Neuron (in vitro differentiated cells): ENCODE measurements around the gene SCN4A.

Experiments
- H2AFZ ChIP-seq: one replicate; pipeline ENCODE4 v1.6.1; 2013; ENCODE audit warnings: low read depth, mild to moderate bottlenecking, inconsistent platforms, low read length, moderate library complexity
- H3K27me3 ChIP-seq: one replicate; pipeline ENCODE4 v1.6.1; 2013; ENCODE audit warnings: low read length; ENCODE audit not compliant: insufficient read depth
- H3K36me3 ChIP-seq: one replicate; pipeline ENCODE4 v1.6.1; 2013; ENCODE audit warnings: low read length; ENCODE audit not compliant: insufficient read depth
- H3K4me1 ChIP-seq: one replicate; pipeline ENCODE4 v1.6.1; 2013; ENCODE audit warnings: low read length; ENCODE audit not compliant: insufficient read depth
- H3K4me3 ChIP-seq: 2 replicates; pipeline ENCODE4 v1.5.1; 2013; ENCODE audit warnings: mild to moderate bottlenecking, low read length, moderate library complexity
- H3K9me3 ChIP-seq: one replicate; pipeline ENCODE4 v1.6.1; 2013; ENCODE audit warnings: low read length

The SCN4A gene

DNA sequence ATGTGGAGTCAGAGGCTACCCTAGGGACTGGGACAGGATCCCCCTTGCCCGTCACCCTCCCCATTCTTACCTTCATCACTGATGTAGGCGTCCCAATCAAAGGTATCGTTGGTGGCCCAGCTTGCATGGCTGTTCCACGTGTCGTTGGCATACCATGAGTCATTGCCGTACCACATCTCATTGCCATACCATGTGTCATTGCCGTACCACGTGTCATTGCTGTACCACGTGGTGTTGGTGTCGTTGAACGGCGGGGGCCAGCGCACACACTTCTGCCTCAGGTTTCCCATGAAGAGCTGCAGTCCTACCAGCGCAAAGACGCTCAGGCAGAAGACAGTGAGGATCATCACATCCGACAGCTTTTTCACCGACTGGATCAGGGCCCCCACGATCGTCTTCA, 4.8 kb downstream of the SCN4A start:
- no peaks in the 10 kb centered on the region for H3K4me1 ChIP-seq
- no peaks in the 10 kb centered on the region for H3K9me3 ChIP-seq
- H3K36me3 ChIP-seq = no peaks in the 10 kb centered on the region
- no peaks in the 10 kb centered on the region for H3K27me3 ChIP-seq
- H2AFZ ChIP-seq = no peak overlapping the region
- no peak overlapping the region for H3K4me3 ChIP-seq

DNA sequence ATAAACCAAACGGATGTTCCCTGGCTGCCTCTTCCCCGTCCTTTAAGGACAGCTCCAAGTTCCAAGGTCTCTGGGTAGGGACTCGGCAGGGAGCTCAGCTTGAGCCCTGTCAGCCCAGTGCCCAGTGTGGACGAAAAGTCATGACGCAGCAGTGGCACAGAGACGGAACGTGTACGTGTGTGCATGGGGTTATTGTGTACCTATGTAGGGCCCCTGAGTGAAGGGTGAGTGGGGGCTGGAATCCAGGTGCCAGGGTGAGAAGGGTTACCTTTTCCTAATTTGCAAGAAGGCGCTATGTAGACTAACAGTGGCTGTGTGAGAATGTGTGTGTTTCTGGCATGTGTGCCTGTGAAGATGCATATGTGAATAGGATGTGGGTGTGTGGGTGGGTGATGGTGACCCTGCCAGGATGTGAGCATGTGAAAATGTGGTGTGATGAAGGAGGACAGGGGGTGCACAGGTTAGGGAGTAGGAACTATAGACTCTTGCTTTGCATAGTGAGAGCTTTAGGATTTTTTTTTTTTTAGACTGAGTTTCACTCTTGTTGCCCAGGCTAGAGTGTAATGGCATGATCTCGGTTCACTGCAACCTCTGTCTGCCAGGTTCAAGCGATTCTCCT, 6.0 kb downstream of the SCN4A start:
- no peaks in the 10 kb centered on the region for H3K4me1 ChIP-seq
- H3K4me3 ChIP-seq = no peak overlapping the region
- no peaks in the 10 kb centered on the region for H3K9me3 ChIP-seq
- no peaks in the 10 kb centered on the region for H3K27me3 ChIP-seq
- no peaks in the 10 kb centered on the region for H3K36me3 ChIP-seq
- no peak overlapping the region for H2AFZ ChIP-seq

DNA sequence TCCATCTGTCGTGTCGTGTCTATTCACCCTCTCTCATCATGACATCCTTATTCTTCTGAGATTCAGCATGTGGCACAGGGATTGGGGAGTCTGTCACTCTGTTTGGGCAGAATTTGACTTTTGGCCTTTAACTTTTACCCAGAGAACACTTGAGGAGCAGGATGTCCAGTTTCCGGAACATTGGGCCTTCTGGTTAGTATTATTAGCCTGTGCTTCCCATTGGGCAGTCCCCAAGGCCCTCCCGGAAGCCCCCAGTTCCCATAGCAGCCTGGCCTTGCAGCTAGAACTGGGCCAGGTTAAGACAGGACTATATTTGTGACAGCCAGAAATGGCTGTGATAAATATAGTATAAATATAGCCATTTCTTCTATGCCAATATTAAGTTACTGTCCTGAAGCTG, 9.6 kb downstream of the SCN4A start:
- Histone ChIP-seq H2AFZ (no peak overlapping the region), H3K4me3 (no peak overlapping the region), H3K27me3 (peaks cover 15% of the 10 kb centered on the region), H3K4me1 (no peaks in the 10 kb centered on the region), H3K9me3 (no peaks in the 10 kb centered on the region), H3K36me3 (no peaks in the 10 kb centered on the region)

DNA sequence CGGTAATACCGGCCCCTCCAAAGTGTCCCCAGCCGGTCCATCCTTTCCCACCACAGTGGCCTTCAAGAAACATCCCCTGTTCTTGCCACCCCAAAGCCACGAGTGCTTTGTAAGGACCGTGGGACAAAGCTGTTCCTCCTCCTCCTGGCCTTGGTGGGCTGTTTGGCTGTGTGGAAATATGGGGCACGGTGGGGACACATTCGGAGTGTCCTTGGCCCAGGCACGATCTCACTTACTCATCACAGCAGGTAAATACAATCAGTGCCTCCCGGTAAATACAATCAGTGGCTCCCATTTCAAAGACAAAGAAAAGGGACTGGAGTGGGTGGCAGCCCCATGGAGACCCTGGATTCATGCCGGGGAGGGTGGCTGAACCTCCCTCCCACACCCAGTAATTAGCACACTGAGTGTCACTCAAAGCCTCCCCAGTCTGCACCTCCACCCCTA, 10.4 kb downstream of the SCN4A start:
- Histone ChIP-seq H2AFZ (no peak overlapping the region), H3K36me3 (no peaks in the 10 kb centered on the region), H3K4me3 (no peak overlapping the region), H3K4me1 (no peaks in the 10 kb centered on the region), H3K27me3 (peaks cover 15% of the 10 kb centered on the region), H3K9me3 (no peaks in the 10 kb centered on the region)

DNA sequence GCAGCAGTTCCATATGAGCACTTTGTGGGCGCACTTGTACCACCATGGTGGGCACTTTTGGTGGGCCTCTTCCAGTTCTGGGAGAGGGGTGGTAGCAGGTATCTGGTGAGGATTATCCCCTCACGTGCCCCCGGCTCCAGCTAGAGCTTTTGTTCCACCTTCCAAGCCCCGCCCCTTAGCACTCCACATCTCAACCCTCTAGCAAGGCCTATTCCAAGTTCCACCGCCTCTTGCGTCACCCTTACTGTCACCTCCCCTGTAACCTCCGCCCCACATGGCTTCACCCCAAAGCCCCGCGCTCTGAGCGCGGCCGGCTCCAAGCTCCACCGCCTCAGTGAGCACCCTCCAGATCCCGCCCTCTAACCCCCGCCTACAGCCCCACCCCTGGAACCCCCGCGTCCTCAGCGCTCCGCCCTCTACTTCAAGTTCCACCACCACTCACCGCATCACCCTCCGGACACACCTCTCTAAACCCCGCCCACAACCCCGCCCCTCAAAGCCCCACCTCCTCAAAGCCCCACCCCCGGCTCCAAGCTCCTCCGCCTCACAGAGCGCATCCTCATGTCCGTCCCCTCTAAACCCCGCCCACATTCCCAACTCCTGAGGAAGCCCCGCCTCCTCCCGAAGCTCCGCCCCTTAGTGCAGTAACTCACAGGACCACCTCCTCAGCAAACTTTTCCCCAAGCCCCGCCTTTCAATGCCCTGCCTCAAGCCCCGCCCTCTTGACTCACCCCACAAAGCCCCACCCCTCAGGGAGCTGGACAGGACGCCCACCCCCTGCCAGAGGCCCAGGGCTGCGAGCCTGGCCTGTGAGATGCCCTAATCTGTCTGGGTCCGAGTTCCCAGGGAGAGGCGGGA, 11.1 kb downstream of the SCN4A start:
- H3K9me3 ChIP-seq = no peaks in the 10 kb centered on the region
- peaks cover 15% of the 10 kb centered on the region for H3K27me3 ChIP-seq

DNA sequence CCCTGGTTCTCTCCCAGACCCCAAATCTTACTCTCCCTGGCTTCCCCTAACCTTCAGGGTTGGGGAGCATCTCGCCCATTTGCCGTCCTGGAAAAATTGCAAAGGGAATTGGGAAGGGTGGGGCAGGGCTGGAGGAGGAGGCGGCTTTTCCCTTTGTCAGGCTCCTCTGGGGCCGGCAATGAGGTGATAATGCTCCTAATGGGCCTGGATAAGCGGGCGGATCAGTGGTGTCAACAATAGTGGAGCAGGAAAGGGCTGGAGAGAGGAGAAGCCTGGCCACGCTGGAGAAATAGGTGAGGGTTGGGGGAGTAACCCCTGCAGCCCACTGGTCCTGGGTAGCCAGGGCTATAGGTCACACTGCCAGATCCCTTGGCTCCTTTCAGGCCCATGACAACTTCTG, 12.3 kb downstream of the SCN4A start:
- H2AFZ ChIP-seq = no peak overlapping the region
- no peaks in the 10 kb centered on the region for H3K9me3 ChIP-seq
- H3K27me3 ChIP-seq = peaks cover 15% of the 10 kb centered on the region
- H3K36me3 ChIP-seq = no peaks in the 10 kb centered on the region
- no peaks in the 10 kb centered on the region for H3K4me1 ChIP-seq
- H3K4me3 ChIP-seq = no peak overlapping the region

More for the DNA sequence above, 11.1 kb downstream of the SCN4A start:
- no peak overlapping the region for H3K4me3 ChIP-seq
- H3K36me3 ChIP-seq = no peaks in the 10 kb centered on the region
- no peaks in the 10 kb centered on the region for H3K4me1 ChIP-seq
- H2AFZ ChIP-seq = no peak overlapping the region

DNA sequence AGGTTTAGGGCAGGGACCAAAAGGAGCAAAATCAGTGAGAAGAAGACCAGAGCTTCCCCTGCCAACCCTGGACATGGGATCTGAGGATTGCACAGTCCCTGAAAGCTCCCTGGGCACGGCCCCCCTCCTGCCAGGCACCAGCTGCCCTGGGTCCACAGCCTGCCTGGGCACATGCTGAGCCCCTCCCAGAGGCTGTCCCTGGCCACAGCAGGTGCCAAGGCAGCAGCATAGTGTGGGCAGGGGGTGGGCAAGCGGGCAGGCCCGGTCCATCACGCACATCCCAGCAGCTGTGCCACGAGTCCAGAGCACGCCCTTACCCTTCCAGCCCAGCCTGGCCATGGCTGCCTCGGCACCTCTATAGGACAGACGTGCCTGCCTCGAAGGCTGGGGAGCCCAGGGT, 12.7 kb downstream of the SCN4A start:
- peaks cover 15% of the 10 kb centered on the region for H3K27me3 ChIP-seq
- H3K4me1 ChIP-seq = no peaks in the 10 kb centered on the region
- H3K9me3 ChIP-seq = no peaks in the 10 kb centered on the region
- no peak overlapping the region for H3K4me3 ChIP-seq
- H2AFZ ChIP-seq = no peak overlapping the region
- no peaks in the 10 kb centered on the region for H3K36me3 ChIP-seq

DNA sequence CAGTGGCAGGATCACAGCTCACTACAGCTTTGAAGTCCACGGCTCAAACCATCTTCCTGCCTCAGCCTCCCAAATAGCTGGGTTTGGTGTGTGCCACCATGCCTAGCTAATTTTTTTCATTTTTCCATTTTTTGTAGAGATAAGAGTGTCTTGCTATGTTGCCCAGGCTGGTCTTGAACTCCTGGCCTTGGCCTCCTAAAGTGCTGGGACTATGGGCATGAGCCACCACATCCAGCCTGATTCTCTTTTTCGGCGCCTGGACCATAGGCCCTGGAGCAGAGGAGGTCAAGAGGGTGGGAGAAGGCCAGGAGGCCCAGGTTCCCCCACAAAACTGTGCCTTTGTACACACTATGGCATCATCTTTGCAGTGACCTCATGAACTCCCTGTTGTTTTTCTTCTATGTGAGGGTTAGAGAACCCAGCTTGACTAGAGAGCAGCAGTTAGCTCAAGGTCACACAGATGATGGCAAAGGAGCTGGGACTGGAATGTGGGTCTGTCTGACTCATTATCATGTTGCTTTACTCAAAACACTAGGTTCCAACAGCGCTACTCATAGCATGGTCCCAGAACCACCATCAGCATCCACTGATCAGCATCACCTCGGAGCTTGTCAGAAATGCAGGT, 16.3 kb downstream of the SCN4A start:
- Histone ChIP-seq H3K9me3 (no peaks in the 10 kb centered on the region), H3K4me3 (no peak overlapping the region), H3K36me3 (no peaks in the 10 kb centered on the region), H3K27me3 (peaks cover 15% of the 10 kb centered on the region), H3K4me1 (no peaks in the 10 kb centered on the region), H2AFZ (no peak overlapping the region)

DNA sequence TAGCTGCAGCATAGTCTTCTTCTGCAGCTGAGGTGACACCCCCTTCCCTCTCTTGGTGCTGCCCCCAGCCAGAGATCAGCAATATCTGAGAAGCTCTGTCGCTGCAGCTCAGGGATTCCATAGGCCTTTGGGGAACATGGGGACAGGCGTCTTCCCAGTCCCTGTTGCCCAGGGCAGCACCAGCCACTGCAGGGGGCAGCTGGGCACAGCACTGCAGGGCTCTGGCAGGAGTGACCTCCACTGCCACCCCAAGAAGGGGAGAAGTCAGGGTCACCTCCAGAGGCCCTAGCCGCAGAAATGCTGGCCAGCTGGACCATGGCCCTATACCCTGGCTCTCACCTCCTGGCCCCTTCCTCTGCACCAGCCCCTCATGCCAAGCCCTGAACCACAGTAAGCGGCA, 16.9 kb downstream of the SCN4A start:
- H3K27me3 ChIP-seq = peaks cover 15% of the 10 kb centered on the region
- H3K4me1 ChIP-seq = no peaks in the 10 kb centered on the region
- no peaks in the 10 kb centered on the region for H3K36me3 ChIP-seq
- no peak overlapping the region for H2AFZ ChIP-seq
- no peak overlapping the region for H3K4me3 ChIP-seq
- no peaks in the 10 kb centered on the region for H3K9me3 ChIP-seq

DNA sequence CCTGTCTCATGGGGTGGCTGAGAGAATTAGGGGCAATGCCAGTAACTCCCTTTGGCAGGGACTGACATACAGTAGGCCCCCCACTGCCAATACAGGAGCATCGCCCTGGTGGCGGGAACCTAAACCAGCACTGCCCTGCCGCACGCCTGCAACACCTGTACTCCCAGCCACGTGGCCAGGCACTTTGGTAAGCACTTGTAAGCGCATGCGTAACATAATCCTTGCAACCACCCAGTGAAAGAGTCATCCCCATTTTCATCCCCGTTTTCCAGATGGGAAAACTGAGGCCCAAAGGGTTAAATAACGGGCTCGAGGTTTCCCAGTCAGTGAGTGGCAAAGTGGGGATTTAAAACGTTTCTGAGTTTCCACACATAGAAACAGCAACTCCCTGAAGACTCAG, 17.5 kb downstream of the SCN4A start:
- no peaks in the 10 kb centered on the region for H3K36me3 ChIP-seq

DNA sequence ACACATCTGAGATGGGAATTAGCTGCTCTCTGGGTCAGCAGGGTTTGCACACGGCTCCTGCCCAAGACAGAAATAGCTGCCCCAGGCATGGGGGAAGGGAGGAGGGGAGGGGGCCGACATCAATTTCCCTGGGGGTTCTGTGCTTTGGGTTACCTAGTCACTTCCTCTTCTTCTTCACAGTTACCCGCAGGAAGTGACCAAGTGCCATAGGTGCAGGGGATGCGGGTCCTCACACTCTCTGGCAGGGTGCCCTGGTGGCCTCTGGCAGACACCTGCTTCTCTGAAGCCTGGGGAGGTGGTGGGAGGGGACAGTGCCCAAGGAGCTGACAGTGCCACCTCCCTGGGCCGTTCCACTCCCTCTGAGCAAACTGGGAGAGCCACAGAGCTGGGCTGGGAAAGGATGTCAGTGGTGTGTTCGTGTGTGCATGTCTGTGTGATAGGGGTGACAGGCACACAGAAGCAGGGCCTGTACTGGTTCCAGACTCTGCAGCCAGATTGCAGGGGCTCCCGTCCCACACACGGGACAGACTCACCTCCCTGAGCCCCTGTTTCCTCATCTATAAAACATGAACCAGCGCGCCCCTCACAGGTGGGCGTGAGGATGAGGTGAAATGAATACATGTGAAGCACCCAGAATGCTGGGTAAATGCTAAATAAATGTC, 18.2 kb downstream of the SCN4A start:
- Histone ChIP-seq H3K9me3 (no peaks in the 10 kb centered on the region), H2AFZ (no peak overlapping the region), H3K4me1 (no peaks in the 10 kb centered on the region), H3K27me3 (peaks cover 3% of the 10 kb centered on the region), H3K36me3 (no peaks in the 10 kb centered on the region), H3K4me3 (no peak overlapping the region)

More for the DNA sequence above, 17.5 kb downstream of the SCN4A start:
- H3K9me3 ChIP-seq = no peaks in the 10 kb centered on the region
- peaks cover 10% of the 10 kb centered on the region for H3K27me3 ChIP-seq
- H3K4me3 ChIP-seq = no peak overlapping the region
- H2AFZ ChIP-seq = no peak overlapping the region
- H3K4me1 ChIP-seq = no peaks in the 10 kb centered on the region

DNA sequence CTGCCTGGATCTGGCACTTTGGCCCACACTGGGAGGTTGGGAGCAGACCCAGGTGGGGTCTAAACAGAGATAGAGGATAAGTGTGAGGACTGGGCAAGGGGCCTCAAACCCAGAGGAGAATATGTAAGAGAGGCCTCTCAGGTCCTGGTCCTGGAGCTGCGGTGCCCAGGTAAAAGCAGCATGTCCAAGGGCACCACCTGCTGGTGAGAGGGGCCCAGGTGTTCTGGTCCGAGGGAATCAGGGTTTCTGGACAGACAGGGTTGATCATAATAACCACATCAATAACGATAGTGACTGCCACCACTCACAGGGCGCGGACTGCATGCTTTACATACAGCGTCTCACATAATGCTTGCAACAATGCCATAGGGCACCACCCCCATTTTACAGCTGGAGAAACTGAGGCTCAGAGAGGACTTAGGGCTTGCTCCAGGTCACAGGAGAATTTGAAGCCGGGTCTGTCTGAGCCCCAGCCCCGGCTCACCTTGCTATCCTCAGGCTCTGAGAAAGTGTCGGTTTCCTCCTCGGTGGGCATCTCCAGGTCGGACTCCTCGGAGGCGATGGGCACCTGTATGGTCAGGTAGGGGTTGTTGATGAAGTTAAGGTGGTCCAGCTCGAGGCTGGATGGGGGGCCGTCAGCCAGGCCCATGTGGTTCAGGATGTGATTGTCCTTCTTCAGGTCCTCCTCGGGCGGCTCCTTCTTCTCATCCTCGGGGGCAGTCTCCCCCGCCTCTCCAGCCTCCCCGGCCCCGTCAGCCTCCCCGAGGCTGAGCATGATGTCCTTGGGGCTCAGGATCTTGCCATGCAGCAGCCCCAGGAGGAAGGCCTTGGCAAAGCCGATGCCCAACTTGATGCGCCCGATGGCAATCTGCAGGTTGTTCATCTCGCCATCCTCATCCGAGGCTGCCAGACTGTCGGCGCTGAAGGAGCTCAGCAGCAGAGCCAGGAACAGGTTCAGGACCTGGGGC, 21.5 kb downstream of the SCN4A start:
- Histone ChIP-seq H3K4me1 (no peaks in the 10 kb centered on the region), H3K9me3 (no peaks in the 10 kb centered on the region), H3K4me3 (no peak overlapping the region), H3K27me3 (no peaks in the 10 kb centered on the region), H2AFZ (no peak overlapping the region), H3K36me3 (no peaks in the 10 kb centered on the region)
